ENCODE results near the gene TRPT1. TPM values are rescaled to one million over a fixed set of nuclear protein-coding genes. Genes with fewer than 3 reads are reported as not detected.

The TRPT1 gene, protein sequence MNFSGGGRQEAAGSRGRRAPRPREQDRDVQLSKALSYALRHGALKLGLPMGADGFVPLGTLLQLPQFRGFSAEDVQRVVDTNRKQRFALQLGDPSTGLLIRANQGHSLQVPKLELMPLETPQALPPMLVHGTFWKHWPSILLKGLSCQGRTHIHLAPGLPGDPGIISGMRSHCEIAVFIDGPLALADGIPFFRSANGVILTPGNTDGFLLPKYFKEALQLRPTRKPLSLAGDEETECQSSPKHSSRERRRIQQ
- polyA plus RNA-seq (ENCODE audit: insufficient read length), result 69.1 TPM

DNA sequence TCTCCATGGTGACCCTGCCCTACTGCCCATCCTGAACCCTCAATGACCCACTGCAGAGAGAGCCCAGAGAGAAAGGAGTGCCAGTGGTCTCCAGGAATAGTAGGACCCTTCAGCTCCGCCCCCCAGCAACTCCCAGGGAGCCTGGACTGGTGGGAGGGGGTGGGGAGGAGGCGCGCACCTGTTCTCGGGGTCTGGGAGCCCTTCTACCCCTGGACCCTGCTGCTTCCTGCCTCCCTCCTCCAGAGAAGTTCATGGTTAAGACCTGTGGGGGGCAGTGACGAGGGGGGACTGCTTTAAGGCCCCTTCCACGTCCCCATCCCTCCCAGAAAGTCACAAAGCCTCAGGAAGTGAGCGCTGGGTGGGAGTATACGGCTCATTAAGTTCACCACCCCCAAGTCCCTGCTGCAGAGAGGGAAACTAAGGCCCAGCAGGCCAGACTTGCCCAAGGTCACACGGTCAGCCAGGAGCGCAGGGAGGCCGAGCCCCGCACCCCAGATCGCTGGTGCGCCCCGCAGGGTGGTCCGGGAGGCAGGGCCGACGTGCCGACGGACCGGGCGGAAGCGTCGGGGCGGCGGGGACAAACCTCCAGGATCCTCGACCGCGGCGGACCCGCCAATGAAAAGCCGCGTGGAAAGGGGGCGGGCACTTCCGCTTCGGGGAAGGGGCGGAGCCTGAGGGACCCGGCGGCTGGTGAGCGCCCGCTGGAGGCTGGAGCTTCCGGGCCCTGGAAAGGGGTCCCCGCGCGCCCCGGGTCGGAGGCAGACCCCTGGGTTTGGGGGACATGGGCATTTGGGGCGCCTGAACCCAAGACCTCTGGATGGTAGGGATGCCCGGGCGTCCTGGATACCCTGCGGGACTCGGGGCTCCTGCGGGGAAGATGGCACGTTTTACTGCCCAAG is at the start of gene TRPT1, which contains the start of gene NUDT22:
Gene TRPT1 (minus strand): TSS at position 579 of the 899 bp plus-strand sequence. CDS start 326 bp downstream, at position 253.
Gene NUDT22 (plus strand): TSS at position 667 of the 899 bp plus-strand sequence. CDS start 379 bp downstream, outside the sequence.
- DNase-seq (ENCODE audit: low read depth), result no peak

DNA sequence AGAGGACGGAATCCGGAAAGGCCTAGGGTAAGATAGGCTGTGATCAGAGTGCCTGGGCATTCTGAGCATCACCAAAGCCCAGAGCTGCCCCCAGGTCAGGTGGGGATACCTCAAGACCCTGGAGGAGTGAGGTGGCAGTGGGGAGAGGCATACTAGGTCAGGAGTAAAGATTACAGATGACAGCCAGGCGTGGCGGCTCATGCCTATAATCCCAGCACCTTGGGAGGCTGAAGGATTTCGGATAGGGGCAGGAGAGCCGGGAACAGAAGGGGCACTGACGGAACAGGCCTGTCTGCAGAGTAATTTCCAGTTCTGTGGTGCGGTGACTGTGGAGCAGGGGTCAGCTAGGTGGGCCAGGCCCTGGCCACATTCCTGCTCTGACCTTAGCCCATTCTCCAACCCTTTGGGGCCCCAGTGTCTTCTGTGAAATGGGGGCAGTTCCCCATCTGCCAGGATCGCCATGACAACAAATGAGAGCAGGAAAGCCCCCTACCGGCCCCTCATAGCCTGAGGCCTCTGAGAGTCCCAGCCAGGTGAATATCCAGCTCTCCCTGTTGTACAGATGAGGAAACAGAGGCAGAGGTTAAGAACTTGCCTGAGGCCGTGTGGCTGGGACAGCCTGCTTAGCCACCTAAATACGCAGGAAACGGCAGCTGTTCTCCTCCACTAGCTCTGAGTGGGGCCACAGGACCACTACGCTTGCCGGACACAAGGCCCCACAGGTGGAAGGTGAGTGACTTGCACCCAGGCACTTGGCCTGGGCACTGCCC is 49.2 kb upstream of the TRPT1 start:
- DNase-seq (ENCODE audit: low read depth), result no peak

DNA sequence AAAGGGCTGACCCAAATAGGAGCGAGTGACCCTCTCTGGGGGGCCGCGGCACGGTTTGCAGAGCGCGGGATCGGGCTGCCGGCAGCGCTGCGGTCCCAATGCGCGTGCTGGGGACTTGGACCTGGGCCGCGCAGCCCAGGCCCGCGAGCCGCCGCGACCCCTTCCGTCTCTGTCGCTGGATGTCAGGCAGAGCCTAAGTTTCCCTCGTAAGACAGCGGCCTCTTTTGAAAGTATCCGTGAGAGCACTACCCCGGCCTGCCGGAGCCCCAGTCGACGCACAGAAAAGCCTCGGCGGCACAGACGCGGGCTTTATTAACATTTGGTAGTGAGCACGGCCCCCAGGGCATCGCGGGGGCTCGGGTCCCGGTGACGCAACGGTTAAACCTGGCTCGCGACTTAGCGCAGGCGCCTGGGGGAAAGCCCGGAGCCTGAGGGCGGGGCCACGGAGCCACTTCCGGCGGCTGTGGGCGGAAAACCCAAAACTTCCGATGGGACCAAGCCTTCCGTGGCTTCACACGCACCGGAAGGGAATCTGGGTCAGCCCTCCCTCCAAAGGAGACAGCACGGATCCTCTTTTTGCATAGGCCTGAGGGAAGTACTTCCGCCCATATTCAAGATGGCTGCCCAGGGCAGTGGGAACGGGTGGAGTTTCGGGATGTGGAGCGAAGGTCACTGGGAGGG is 43.7 kb upstream of the TRPT1 start:
- peak; percentile 99 for DNase-seq (ENCODE audit: low read depth)

DNA sequence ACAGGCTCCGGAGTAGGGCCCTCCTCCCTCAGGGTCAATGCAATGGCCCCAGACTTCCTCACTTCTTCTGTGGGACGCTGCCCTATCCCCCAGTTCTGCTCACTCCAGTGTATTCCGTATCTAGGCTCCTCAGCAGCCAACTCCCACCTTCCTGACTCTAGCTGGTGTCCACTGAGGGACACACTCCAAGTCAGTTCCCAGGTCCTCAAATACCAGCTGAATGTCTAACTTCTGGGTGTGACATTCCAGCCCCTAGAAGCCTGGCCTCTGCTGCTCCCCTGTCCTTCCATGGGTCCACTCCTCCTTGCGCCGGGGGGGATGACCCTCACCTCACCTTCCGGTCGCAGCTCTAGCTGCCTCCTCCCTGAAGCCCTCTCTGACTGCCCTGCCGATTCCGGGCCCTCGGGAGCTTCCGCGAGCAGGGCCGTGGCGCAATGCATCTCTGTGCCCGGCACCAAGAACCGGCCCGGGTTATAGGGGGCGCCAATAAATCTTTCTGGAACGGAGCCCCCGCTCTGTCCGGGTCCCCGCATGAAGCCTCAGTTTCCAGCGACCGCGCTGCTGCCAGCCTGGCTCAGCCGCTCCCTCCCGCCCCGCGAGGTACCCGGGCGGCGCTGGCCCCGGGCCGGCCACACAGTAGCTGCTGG is 43.0 kb upstream of the TRPT1 start:
- DNase-seq (ENCODE audit: low read depth), result no peak

DNA sequence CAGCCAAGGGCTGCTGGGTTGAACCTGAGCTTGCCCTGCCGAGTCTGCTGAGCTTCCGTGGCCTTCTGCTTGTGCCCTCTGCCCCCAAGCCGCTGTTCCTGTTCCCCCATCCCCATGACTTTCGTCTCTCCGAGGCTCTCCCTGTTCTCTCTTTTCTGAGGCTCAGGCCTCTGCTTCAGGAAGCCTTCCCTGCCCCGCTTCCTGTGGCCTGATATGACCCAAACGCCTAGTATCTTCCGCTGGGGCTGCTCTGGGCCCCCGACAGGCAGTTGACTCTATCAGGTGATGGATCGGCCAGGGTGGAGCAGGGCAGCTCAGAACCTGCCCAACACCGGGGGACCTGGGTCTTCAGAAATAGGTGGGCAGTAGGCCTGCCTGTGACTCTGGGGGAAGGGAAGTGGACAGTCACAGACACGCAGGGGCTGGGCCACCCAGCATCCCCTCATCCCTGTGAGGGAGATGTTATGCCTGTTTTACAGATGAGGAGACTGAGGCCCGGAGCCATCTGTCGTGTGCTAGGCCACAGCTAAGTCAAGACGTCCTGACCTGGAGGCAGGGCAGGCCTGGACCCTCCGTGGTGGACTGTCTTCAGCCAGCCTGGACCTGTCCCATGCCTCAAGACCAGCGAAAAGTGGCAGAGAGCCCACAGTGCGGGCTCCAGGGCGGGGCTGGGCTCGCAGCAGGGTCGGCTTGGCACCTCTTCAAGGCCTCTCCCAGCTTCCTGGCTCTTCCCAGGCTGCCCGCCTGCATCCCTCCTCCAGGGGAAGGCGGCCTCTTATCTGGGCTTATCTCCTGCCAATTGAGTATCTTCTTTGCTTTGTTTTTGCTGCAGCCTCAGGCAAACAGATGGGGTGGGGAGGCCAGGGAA is 42.3 kb upstream of the TRPT1 start:
- no peak for DNase-seq (ENCODE audit: low read depth)

DNA sequence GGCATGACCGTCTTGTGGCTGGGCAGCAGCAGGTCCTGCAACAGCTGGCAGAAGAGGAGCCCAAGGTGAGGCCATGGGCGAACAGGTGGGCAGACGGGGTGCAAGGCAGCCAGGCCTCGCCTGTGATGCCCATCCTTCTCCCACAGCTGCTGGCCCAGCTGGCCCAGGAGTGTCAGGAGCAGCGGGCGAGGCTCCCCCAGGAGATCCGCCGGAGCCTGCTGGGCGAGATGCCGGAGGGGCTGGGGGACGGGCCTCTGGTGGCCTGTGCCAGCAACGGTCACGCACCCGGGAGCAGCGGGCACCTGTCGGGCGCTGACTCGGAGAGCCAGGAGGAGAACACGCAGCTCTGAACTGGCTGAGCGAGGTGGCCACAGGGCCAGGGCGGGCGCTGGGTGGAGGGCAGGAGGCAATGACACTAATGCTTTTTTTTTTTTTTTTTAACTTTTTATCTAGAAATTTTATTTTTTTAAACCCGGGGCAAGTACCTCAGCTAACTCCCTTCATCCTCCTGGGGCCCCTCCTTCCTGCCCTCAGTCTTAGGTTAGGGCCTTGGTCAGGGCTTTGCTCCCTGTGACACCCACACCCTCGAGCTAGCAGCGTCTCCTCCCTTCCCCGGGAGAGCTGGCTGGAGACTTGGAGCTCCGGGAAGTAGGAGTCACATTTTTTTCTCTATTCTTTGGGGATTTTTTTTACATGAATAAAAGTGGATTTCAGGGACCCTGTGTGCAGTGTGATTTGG is 41.4 kb upstream of the TRPT1 start:
- DNase-seq (ENCODE audit: low read depth), result no peak

DNA sequence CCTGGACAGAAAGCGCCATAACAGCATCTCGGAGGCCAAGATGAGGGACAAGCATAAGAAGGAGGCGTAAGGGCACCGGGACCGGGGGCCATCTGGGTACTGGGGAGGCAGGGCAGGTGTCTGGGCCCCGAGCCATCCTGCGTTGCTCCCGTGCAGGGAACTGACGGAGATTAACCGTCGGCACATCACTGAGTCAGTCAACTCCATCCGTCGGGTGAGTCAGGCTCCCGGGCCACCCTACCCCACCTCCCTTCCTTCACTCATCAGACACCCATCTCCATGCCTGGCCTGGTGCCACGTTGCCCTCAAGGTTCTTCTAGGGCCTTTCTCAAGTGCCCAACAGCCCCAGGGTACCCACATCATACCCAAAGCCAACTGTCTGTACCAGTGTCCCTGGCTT is 40.4 kb upstream of the TRPT1 start:
- no peak for DNase-seq (ENCODE audit: low read depth)

DNA sequence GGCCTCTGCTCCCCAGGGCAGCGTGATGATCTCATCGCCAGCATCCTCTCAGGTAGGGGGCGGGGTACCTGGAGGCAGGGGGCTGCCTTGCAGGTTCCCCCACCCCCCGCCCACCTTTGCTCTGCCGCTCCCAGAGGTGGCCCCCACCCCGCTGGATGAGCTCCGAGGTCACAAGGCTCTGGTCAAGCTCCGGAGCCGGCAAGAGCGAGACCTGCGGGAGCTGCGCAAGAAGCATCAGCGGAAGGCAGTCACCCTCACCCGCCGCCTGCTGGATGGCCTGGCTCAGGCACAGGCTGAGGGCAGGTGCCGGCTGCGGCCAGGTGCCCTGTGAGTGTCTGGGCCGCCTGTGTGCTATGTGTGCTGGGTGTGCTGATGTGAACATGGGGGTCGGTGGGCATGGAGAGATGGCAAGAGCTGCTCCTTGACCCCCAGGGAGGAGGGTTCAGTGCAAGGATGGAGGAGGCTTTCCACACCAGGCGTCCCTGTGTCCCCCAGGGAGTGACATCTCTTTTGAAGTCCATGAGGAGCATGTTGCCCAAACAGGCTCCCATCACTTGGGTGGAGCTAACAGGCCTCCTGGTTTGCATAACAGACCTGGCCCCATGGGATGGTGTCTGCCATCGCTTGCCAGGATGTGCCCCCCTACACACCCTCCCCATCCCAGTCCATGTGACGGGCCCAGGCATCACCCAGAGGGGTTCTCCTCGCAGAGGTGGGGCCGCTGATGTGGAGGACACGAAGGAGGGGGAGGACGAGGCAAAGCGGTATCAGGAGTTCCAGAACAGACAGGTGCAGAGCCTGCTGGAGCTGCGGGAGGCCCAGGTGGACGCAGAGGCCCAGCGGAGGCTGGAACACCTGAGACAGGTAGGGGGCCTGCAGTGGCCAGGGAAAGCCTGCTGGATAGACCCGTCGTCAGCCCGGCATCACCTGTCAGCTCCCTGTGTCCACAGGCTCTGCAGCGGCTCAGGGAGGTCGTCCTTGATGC is 39.5 kb upstream of the TRPT1 start:
- DNase-seq (ENCODE audit: low read depth), result no peak

DNA sequence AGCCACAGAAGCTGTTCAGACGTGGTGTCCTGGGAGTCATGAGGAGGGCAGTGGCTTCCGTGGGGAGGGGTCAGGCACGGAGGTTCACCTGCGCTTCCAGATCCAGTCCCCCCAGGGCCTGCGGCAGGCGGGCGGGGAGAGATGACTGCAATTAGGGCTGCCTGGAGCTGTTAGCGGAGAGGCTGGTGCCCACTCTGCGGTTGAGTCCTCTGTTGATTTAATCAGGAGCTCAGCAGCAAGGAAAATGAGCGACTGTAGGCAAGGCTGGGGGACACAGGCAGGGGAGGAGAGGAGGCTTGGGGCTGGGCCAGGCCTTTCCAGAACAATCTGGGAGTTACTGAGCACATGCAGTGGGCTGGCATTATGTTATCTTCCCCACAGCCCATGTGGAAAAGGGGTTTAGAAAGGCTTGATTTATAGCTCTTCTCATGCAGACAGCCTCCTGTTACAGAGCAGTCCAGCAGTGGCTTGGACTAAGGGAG is 38.4 kb upstream of the TRPT1 start:
- DNase-seq (ENCODE audit: low read depth), result no peak

DNA sequence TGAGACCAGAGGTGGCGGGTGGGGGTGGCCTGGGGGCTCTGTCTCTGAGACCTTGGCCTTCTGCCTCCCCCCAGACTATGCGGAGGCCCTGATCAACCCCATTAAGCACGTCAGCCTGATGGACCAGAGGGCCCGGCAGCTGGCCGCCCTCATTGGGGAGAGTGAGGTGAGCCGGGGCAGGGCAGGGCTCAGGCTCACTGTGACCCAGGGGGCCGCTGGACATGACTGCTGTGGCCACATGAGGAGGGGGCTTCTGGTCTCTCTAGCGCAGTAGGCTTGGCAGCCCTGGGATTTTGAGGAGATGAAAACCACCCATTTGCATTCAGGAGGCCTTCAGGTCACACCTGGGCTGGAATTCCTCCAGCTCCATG is 37.9 kb upstream of the TRPT1 start:
- no peak for DNase-seq (ENCODE audit: low read depth)

DNA sequence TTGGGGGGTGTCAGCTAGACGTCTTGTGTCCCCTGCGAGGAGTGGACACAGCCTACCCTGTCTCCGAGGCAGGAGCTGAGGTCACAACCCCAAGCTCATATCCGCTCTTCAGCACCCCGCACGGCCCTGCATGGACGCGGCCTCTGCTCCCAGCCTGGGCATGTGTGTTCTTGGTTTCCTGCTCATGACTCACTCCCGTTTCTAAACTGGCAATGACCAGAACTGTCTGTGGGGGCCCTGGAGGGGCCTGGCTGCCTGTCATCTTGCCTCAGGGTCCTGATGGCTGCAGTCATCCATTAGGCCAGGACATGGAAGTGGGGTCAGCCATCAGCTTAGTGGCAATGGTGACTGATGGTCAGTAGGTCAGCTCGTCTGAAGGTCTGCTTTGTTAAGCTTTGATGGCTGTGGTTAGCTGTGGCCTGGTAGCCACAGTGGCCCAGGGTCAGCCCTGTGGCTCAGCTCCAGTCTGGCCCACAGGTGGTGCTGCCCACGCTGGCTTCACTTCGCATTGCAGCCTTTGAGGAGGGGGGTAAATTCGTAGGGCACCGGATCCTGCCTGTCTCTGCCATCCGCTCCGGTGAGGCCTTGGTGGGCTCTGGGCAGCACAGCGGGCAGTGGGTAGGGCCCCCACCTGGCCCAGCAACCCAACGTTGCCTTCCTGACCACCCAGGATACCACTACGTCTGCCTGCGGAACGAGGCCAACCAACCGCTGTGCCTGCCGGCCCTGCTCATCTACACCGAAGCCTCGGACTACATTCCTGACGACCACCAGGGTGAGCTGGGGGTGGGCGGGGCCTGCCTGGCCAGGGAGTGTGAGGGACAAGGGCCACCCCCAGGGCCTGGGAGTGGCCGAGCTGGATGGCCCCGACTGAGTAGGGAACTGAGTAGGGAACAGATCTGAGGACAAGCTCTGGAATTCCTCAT is 37.3 kb upstream of the TRPT1 start:
- no peak for DNase-seq (ENCODE audit: low read depth)

DNA sequence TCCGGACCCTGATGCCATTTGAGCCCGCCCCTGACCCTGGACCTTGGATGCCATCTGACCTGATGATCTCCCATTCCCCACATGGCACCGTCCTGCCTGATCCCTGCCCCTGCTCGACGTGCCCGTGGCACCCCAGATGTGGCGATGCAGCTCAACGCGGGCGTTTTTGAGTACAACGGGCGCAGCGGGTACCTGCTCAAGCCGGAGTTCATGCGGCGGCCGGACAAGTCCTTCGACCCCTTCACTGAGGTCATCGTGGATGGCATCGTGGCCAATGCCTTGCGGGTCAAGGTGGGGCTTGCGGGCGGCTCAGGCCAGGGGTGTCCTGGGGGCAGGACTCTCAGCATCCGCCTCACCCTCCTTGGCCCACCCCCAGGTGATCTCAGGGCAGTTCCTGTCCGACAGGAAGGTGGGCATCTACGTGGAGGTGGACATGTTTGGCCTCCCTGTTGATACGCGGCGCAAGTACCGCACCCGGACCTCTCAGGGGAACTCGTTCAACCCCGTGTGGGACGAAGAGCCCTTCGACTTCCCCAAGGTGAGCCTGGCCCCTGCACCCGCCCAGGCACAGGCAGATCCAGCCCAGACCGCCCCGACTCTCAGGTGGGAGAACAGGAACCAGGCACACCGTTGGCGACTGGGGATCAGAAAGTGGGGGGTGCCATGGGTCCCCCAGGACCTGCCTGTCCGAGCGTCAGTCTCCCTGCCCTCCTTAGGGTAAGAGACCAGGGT is 36.5 kb upstream of the TRPT1 start:
- DNase-seq (ENCODE audit: low read depth), result no peak

DNA sequence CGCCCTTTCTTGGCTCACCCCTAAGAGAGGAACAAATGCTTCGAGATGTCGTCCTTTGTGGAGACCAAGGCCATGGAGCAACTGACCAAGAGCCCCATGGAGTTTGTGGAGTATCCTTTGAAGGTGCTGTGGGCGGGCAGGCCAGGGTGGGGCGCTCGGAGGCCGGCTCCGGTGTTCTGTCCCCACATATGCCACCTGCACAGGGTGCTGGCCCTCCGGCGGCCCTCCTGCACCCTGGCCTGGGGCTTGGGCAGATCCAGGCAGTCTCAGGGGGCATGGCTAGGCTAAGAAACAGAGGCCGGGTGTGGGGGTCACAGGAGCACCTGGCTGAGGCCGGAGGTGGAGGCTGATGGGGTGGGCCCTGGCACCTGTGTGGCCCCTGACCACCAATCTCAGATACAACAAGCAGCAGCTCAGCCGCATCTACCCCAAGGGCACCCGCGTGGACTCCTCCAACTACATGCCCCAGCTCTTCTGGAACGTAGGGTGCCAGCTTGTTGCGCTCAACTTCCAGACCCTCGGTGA is 35.6 kb upstream of the TRPT1 start:
- no peak for DNase-seq (ENCODE audit: low read depth)

DNA sequence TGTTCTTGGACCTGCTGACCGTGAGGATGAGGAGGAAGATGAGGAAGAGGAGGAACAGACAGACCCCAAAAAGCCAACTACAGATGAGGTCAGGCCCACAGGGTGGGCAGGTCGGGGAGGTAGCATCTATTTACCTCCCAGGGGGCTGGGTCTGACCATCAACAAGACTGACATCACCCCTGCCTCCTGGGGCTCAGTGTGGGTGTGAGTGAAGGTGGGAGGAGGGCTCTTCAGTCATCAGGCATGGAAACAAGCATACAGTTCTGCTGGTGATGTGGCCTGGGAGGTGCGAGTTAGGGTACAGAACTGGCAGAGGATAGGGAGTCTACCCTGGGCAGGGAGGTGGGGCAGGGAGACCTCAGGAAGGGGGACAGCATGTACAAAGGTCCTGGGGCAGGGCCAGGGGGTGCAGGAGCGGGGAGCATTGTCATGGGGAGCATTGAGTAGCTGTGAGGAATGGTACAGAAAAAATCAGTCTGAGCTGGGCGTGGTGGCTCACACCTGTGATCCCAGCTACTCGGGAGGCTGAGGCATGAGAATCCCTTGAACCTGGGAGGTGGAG is 34.2 kb upstream of the TRPT1 start:
- DNase-seq (ENCODE audit: low read depth), result no peak

DNA sequence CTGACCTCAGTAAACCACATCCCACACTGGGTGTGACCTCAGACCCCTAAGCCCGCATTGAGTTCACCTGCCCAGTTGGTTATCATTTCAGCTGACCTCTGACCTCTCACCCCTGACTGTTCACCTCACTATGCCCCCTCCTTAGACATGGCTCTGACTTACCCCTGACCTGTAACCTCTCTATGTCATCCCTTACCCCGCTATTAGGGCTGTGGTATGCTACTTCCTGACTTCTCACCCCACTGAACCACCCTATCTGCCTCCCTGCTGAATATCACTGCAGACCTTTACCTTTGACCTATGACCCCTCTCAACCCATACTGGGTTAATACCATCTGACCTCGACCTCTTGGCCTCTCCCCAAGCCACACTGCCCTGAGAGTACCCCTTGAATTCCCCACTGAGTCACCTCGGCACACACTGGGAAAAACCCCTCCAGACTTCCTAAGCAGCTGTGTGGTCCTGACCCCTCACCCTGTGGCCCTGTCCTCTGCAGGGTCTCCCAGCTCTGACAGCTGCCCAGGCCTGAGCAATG is 33.6 kb upstream of the TRPT1 start:
- no peak for DNase-seq (ENCODE audit: low read depth)

Data from forelimb muscle (tissue), 1 donor.